ENCODE results near the gene PRKD3. TPM values are rescaled to one million over a fixed set of nuclear protein-coding genes. Genes with fewer than 3 reads are reported as not detected.

PRKD3 gene
- total and polyA plus RNA-seq, 9 of the 15 experiments (the other 6 are each of a cell fraction or from before 2014, with no cell fraction given), result 4.7 to 26.7 (median 17.0) TPM

GRCh38 chr2:37344453-37345361 is 20.1 kb upstream of the PRKD3 start, which contains the start of gene QPCT:
Gene QPCT (plus strand): TSS chr2:37344630. CDS start chr2:37344732, 102 bp downstream.
- Histone ChIP-seq H3K36me3 (ENCODE audit: control insufficient read depth, insufficient read depth, low read length) (no peaks in the 10 kb centered on the region), H4K20me1 (replicated peaks; ENCODE audit: control insufficient read depth, insufficient read depth, low read length) (no peaks in the 10 kb centered on the region), H3K4me2 (ENCODE audit: insufficient read depth, low read length) (no peak within 1 kb of the TSS), H3K27me3 (ENCODE audit: control insufficient read depth in 2 of 2, insufficient read depth in 2 of 2, low read length in 2 of 2) (peaks cover 5 to 25% of the 10 kb centered on the region in 2 experiments), H3K9ac (ENCODE audit: insufficient read depth in 1 of 2, low read depth in 2 of 2, low read length in 2 of 2) (peak within 1 kb of the TSS in 1 of 2 experiments; percentile 15; a peak in 1 of 4 replicates), H3K9me1 (ENCODE audit: control insufficient read depth, insufficient read depth, low read length) (no peaks in the 10 kb centered on the region), H3K79me2 (ENCODE audit: control insufficient read depth, insufficient read depth, low read length) (no peaks in the 10 kb centered on the region), H3K4me1 (replicated peaks in 1 of 2; ENCODE audit: control insufficient read depth in 2 of 2, insufficient read depth in 2 of 2, low read length in 2 of 2) (peaks cover 0 to 10% of the 10 kb centered on the region in 2 experiments; a peak in 2 of 5 replicates), H3K27ac (ENCODE audit: extremely low read depth, low read depth, low read length) (no peak within 1 kb of the TSS), H2AFZ (ENCODE audit: low read depth, low read length) (no peak within 1 kb of the TSS), H3K9me3 (replicated peaks; ENCODE audit: control insufficient read depth, insufficient read depth, low read depth, low read length) (no peaks in the 10 kb centered on the region), H3K4me3 (no peak within 1 kb of the TSS)
- DNase-seq (ENCODE audit: extremely low read depth in 1 of 4, low spot score in 3 of 4), result peak; percentile 13 to 29 (median 16)
- ATAC-seq, result peak; percentile 67
- WGBS (ENCODE audit: insufficient coverage, low coverage, missing lambda C conversion rate), result 51% methylated on average over 50 of the region's 73 CpGs
- no TSS peak for BruUV-seq (replicated peaks)
- POLR2A ChIA-PET, result no interaction called here
- no peak for FAIRE-seq
- CTCF ChIA-PET (ENCODE audit: low intra/inter-chr PET ratio), result no interaction called here
- in situ Hi-C loops (cut with MboI), result no loop called here
- intact Hi-C loops (cut with micrococcal nuclease), result no loop called here
- TF ChIP-seq NFXL1 (CRISPR knock-in tag; IDR thresholded peaks at IDR 0.05) (no peak), ZNF232 (CRISPR knock-in tag; IDR thresholded peaks at IDR 0.05) (no peak), COPS2 (conservative IDR thresholded peaks at IDR 0.05) (no peak), MAZ (CRISPR knock-in tag; conservative IDR thresholded peaks at IDR 0.05 in 1 of 2, IDR thresholded peaks at IDR 0.05 in 1 of 2) (0 out of 4 replicates have a peak, but pooled peaks of 1 of the 2 experiments have one; percentile 15), CSDE1 (IDR thresholded peaks at IDR 0.05) (no peak), GTF3C2 (IDR thresholded peaks at IDR 0.05; ENCODE audit: borderline replicate concordance, extremely low read depth, insufficient read length) (no peak), SRSF3 (IDR thresholded peaks at IDR 0.05; ENCODE audit: insufficient read depth, low read length) (no peak), CUX1 (CRISPR knock-in tag; IDR thresholded peaks at IDR 0.05) (no peak), E2F3 (CRISPR knock-in tag; IDR thresholded peaks at IDR 0.05) (no peak), RB1 (IDR thresholded peaks at IDR 0.05; ENCODE audit: low read depth) (no peak), ASH1L (IDR thresholded peaks at IDR 0.05; ENCODE audit: borderline replicate concordance, low read depth, partially characterized antibody) (no peak), FOXJ3 (CRISPR knock-in tag; IDR thresholded peaks at IDR 0.05) (no peak), SMARCE1 (IDR thresholded peaks at IDR 0.05) (no peak), RBM17 (IDR thresholded peaks at IDR 0.05; ENCODE audit: borderline replicate concordance, low read depth, low read length) (no peak)
